IPS-18c (cell line): ENCODE measurements around the gene SAMD10.
"Not testable (repeated sequence)": the region's sequence is repeated elsewhere in the genome, so short reads cannot be mapped to it uniquely, and the experiment has no call there.

ENCODE experiments used
- H3K4me3 ChIP-seq: 2 replicates; pipeline ENCODE4 v1.7.0; 2013; ENCODE audit warnings: low read depth, mild to moderate bottlenecking, low read length, moderate library complexity; ENCODE audit not compliant: insufficient read depth
- H3K9me3 ChIP-seq: one replicate; pipeline ENCODE4 v1.6.1; 2013; ENCODE audit warnings: mild to moderate bottlenecking, low read length, moderate library complexity; ENCODE audit not compliant: control insufficient read depth, insufficient read depth

The SAMD10 gene

DNA sequence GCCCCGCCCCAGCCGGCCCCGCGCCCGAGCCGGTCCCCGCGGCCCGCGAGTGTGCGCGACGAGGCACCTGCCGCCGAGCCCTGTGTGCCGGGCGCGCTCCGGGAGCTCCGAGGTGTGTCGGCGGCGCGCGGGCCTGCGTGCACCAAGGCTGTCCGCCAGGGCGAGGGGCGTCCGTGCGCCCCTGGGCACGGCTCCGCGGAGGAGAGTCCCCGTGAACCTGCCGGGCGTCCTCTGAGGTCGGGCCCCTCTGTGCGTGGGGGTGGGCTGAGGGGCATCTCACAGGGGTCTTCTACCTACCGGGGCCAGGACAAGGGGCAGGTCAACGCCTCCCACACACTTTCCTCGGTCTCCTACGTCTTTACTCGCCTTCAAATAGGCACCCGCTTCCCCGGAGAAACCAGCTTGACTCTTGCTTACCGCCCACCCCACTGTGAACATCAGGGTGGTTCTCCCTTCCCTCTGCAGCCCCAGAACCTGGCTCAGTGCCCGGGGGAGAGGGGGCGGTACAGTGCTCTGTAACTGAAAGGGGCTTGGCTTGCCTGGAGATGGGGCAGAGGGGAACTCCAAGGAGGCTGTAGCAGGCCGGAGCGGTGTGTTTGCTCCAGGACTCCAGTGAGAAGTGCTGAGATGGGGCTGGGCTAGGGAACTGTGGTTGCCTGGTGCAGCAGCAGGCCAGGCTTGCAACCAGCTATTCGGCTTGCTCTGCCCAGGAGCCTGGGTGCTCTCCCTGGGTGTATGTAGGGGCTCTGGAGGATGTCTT lies at the start of gene SAMD10:
Gene SAMD10, minus strand, starts transcription at position 86 of the 760 bp plus-strand sequence. CDS start 175 bp downstream, outside the sequence.
- H3K9me3 ChIP-seq, result no peaks in the 10 kb centered on the region

DNA sequence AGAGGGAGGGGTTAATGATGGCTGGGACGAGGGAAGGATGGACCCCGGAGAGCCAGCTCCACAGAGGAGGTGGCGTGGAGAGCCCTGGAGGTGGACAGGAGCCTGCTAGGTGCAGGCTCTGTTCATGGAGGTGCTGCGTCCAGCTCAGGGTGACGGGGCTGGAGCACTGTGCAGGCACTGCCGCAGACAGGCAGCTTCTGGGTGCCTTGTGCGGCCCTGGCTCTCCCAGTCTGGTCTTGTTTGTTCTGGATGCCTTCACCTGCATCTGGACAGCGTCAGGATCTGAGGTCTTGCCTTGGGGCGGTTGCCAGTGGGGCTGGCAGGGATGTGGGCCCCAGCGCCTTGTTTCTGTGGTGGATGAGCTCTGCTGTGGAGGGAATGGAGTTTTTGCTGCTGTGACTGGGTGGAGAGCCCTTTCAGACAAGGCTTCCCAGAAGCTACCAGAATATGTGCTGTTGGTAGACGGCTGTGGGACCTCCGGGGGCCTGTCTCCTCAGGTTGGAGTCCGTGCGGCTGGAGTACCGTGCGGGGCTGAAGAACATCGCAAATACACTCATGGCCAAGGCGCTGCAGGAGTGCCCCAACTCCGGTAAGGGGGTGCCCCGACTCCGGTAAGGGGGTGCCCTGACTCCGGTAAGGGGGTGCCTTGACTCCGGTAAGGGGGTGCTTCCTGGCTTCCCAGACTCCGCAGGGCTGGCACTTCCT lies 48.7 kb upstream of the SAMD10 start:
- H3K9me3 ChIP-seq, result no peaks in the 10 kb centered on the region
- no peak overlapping the region for H3K4me3 ChIP-seq

More for the DNA sequence above, at the start of gene SAMD10:
- H3K4me3 ChIP-seq, result peak within 1 kb of the TSS; percentile 84

DNA sequence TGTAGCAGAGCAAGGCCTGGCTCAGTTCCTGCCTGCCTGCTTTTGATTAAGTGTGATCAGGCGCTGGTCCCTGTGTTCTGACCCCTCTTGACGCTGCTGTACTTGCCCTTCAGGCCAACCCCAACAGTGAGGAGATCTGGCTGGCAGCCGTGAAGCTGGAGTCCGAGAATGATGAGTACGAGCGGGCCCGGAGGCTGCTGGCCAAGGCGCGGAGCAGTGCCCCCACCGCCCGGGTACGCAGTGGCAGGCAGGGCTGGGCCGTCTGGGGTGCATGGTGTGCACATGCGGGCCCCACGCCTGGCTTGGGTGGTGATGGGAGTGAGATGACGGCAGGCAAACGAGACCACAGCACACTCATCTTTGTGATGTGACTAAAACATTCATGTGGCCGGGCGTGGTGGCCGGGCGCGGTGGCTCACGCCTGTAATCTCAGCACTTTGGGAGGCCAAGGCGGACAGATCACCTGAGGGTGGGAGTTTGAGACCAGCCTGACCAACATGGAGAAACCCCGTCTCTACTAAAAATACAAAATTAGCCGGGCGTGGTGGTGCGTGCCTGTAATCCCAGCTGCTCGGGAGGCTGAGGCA lies 46.5 kb upstream of the SAMD10 start:
- Histone ChIP-seq H3K4me3 (no peak overlapping the region), H3K9me3 (no peaks in the 10 kb centered on the region)

DNA sequence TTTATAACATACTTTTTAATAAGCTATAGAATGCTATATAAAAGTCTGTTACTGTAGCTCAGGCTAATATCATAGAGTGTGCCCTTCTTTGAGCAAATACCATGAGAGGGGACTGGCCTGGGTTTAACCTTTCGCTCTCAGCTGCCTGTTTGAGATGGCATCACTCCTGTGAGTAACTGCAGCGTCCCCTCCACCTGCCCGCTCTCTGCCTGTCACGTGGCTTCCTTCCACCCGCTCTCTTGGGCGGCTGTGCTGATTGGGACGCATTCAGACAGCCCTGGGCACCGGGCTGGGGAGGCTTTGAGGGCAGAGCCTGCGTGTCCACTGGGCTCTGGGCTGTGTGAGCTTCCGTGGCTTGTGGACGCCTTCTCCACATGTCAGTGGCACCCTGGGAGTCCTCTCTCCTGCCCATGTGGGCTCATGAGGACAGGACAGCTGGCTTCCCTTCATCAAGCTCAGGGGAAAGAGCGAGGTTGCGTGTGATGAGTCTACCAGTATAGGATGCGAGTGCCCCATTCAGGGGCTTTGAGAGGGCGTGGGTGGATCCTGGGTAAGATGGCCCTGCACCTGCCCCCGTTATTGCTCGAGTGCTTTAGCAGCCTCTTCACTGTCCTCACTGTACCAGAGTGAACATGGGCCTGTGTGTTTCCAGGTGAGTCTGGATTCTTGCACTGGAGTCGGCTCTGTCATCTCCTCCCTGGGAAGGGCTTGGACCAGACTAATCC lies 45.8 kb upstream of the SAMD10 start:
- Histone ChIP-seq H3K9me3 (no peaks in the 10 kb centered on the region), H3K4me3 (no peak overlapping the region)

DNA sequence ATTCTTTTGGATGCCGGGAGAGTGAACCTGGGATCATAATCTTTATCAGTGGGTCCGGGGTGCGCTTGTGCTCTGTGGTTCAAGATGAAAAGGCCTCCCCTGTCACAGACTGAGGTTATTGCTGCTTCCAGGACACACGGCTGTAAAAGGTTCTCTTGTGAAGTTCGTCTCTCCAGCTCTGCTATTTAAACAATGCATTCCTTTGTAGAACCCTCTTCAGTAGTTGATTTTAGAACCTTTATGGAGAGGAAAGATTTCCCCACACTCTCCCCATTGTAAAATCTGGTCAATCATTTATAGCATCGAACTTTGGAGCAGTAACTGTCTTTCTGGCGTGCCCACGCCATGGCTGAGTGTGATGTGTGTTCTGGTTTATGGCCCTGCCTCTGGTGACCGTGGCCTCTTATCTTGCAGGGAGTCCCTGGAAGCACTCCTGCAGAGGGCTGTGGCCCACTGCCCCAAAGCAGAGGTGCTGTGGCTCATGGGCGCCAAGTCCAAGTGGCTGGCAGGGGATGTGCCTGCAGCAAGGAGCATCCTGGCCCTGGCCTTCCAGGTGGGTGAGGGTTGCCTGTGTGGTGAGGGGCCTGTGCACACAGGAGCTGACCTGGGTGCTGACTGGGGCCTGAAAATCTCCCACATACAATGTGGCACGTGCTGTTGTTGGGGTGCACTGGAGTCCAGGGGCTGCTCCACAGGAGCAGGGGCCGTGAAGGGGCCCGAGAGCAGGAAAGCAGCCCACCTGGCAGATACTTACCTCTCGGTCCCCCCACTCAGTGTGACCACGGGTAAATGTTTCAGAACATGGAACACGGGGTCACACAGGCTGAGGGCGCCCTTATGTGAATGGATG lies 44.9 kb upstream of the SAMD10 start:
- Histone ChIP-seq H3K9me3 (no peaks in the 10 kb centered on the region), H3K4me3 (no peak overlapping the region)

DNA sequence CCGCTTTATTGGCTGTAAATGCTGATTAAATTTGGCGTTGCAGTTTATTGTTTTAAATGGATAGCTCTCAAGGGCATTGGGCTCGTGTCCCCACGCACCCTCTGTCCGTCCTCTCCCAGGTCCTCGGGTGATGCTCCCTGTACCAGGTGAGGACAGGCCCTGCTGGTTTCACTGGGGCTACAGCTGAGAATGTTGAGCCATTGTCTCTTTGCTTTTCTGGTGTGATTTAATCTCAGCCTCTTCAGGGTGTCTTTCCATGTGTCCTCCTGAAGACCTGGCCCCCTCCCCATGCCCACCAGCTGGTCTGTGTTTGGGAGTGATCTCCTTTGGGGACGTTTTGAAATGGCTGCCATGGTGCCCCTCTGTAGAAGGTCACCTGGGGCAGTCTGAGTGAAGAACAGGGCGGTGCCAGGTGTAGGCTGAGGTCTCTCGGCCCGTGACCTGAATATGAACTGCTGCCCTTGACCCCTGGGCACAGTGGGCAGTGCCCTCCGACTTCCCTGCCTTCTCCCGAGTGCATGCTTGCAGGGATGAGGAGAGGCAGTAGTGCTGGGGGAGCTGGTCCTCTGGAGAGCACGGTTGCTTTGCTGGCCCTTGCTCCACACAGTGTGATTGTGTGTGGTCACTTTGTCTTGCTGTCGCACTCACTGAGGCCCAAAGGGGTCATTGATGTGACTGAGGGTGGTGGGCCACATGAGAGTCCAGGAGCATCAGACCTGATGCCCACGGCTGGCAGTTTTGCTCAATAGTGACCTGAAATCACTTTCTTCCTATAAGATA lies 44.1 kb upstream of the SAMD10 start:
- no peaks in the 10 kb centered on the region for H3K9me3 ChIP-seq
- no peak overlapping the region for H3K4me3 ChIP-seq

DNA sequence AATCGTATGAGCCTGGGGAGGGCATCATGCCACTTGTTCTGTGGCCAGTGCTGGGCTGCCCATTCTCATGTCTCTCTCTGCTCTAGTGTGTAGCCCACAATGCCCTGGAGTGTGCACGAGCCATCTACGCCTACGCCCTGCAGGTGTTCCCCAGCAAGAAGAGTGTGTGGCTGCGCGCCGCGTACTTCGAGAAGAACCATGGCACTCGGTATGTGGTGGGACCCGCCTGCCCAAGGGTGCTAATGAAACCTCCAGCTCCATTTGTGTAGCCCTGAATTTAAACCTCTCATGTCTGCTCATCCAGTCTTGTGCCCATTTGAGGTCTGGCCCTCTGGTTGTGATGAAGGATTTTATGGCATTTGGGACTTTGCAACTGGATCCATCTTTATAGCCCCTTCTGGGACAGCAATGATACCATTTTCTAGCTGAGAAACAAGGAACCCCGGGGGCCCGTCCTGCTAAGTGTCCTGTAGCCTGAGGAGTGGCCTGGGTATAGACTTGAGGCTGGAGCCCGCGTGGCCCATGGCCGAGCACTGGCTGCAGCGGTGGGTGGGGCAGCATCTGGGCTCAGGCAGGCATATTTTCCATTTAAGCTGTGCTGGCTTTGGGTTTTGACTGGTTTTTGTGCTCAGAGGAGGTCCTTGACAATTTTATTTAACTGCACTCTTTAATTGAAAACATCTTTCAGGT lies 43.4 kb upstream of the SAMD10 start:
- Histone ChIP-seq H3K9me3 (no peaks in the 10 kb centered on the region), H3K4me3 (no peak overlapping the region)

DNA sequence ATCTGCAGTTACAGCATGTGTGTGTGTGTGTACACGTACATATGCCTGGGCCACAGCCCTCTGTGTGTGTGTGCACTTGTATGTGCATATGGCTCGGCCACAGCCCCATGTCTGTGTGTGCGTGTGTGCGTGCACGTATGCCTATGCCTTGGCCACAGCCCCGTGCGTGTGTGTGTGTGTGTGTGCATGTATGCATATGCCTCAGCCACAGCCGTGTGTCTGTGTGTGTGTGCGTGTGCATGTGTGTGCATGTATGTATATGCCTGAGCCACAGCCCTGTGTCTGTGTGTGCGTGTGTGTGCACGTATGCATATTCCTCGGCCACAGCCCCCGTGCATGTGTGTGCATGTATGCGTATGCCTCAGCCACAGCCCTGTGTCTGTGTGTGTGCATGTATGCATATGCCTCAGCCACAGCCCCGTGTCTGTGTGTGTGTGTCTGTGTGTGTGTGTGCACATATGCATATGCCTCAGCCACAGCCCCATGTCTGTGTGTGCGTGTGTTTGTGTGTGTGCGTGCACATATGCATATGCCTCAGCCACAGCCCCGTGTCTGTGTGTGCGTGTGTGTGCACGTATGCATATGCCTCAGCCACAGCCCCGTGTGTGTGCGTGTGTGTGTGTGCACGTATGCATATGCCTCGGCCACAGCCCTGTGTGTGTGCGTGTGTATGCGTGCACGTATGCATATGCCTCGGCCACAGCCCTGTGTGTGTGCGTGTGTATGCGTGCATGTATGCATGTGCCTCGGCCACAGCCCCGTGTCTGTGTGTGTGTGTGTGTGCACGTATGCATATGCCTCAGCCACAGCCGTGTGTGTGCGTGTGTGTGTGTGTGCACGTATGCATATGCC lies 41.9 kb upstream of the SAMD10 start:
- Histone ChIP-seq H3K9me3 (no peaks in the 10 kb centered on the region), H3K4me3 (no peak overlapping the region)

DNA sequence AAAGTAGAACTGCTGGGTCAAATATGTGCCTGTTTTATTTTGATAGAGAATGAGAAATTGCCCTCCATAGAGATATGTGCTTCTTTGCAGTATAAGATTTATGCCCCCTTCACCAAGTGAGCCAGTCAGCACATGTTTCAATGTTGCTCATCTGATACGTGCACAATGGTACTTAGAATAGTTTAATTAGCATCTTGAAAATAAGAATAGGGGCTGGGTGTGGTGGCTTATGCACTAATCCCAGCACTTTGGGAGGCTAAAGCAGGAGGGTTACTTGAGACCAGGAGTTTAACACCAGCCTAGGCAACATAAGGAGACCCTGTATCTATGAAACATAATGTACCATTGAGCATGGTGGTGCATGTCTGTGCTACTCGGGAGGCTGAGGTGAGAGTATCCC lies 36.2 kb upstream of the SAMD10 start:
- no peak overlapping the region for H3K4me3 ChIP-seq
- H3K9me3 ChIP-seq, result no peaks in the 10 kb centered on the region

DNA sequence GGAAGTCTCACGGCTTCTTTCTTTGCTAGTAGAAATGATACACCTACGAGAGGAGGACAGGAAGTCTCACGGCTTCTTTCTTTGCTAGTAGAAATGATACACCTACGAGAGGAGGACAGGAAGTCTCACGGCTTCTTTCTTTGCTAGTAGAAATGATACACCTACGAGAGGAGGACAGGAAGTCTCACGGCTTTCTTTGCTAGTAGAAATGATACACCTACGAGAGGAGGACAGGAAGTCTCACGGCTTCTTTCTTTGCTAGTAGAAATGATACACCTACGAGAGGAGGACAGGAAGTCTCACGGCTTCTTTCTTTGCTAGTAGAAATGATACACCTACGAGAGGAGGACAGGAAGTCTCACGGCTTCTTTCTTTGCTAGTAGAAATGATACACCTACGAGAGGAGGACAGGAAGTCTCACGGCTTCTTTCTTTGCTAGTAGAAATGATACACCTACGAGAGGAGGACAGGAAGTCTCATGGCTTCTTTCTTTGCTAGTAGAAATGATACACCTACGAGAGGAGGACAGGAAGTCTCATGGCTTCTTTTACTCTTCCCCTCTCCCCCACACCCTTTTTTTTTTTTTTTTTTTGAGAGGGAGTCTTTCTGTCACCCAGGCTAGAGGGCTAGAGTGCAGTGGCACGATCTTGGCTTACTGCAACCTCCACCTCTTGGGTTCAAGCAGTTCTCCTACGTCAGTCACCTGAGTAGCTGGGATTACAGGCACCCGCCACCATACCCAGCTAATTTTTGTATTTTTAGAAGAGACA lies 33.1 kb upstream of the SAMD10 start:
- H3K4me3 ChIP-seq, H3K9me3 ChIP-seq: not testable (repeated sequence)

DNA sequence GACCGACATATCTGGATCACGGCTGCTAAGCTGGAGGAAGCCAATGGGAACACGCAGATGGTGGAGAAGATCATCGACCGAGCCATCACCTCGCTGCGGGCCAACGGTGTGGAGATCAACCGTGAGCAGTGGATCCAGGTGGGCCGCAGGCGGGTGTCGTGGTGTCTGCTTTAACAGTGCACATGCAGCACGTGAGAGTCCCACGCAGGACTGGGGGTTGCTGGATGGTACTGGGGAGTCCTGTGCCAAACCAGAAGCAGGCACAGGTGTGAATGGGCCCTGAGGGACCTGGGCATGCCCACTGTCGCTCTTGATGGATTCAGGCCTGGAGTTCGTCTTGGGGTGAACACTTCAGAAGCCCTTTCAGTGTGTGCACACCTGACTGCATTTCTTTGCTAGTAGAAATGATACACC lies 31.9 kb upstream of the SAMD10 start:
- Histone ChIP-seq H3K9me3 (no peaks in the 10 kb centered on the region), H3K4me3 (no peak overlapping the region)

DNA sequence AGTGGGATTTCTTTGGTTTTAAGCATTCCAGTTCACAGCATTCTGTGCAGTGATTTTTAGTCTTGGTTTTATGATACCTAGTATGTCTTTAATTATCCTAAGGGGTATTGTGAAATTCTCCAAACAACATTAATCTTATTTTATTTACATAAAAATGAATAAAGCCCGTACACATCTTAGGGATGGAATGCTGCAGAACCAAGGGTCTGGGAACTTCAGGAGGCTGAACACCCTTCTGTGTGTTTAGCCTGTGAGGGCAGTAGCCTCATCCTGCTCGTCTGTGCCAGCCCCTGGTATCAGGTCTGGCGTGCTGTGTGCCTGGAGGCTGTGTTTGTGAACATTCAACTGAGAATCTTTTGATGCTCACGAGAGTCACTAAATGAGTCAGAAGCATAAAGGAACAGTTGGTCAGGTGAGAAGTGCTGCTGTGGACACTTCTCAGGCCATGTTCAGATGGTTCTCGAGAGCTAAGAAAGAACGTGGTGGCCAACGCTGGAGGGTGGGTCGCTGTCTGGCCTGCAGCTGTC lies 31.3 kb upstream of the SAMD10 start:
- no peak overlapping the region for H3K4me3 ChIP-seq
- no peaks in the 10 kb centered on the region for H3K9me3 ChIP-seq

DNA sequence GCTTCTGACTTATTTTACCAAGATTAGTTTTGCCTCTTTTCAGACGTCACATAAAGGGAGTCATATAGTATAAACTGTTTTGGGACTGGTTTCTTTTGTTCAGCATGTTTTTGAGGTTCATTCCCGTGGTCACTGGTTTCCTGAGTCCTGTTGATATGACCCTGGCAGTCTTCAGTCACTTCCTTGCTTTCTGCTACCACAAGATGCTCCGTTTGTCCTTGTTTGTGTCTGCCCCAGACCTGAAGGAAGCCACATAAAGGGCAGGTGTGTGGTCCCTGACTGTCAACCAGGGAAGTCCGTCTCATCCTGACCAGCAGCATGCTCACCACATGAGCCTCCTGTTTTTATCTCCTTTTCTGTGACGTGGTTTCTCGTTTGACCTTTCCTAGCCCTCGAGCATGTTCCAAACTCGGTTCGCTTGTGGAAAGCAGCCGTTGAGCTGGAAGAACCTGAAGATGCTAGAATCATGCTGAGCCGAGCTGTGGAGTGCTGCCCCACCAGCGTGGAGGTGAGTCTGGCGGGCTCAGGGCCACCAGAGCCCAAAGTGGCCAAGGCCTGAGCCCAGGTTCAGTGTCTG lies 30.5 kb upstream of the SAMD10 start:
- H3K4me3 ChIP-seq, result no peak overlapping the region
- no peaks in the 10 kb centered on the region for H3K9me3 ChIP-seq

DNA sequence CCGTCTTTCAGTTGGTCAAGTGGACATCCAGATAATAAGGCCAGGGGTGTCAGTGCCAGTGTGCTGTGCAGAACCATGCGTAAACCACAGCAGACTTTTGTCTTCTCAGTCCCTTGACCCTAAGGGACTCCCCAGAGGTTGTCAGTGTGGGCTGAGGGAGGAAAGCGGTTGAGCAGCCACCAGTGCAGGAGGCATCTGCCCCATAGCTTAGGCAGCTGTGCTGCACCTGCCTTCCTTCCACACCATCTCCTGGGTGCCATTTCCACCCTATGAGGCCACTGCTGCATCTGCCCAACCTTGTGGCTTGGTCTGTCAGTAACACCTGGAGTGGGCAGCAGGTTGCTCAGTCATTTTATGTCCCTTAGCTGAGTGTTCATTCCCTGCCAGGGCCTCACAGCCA lies 27.5 kb upstream of the SAMD10 start:
- Histone ChIP-seq H3K4me3 (no peak overlapping the region), H3K9me3 (no peaks in the 10 kb centered on the region)
